Endothelial cell of umbilical vein (primary cell): ENCODE results near the gene CPTP. TPM values are rescaled to one million over a fixed set of nuclear protein-coding genes. Genes with fewer than 3 reads are reported as not detected.

Experiments
- BruUV-seq: library from RNA; stranded (reverse); fragments of 400-500 nt; replicated peaks from 2 replicates; lab custom pipeline; 2021; lab: Mats Ljungman, UMichigan
- CTCF ChIA-PET: fragments of 300-600, 350-600 bp; sonication (Branson Sonifier 250); formaldehyde crosslinking; loops from one replicate; lab custom pipeline; 2021; ENCODE audit warnings: antibody characterized with exemption, inconsistent platforms; lab: Charles Lee
- POLR2A ChIA-PET: fragments of 300-600, 350-600 bp; sonication (Branson Sonifier 250); formaldehyde crosslinking; loops from one replicate; lab custom pipeline; 2021; ENCODE audit warnings: antibody characterized with exemption, inconsistent platforms; lab: Charles Lee
- DNase-seq: peaks from one replicate; pipeline ENCODE4 v3.0.0-alpha.2; 2011; ENCODE audit warnings: low read depth, low spot score
- FAIRE-seq: peaks from 2 replicates; lab custom pipeline; 2011; peaks lifted over from hg19 to GRCh38; lab: Jason Lieb, UNC
- H2AFZ ChIP-seq: 2 replicates; pipeline ENCODE4 v1.6.0; 2012; ENCODE audit warnings: low read depth, low read length, control low read depth, inconsistent platforms
- H3K27ac ChIP-seq: 2 replicates; pipeline ENCODE4 v1.5.1; 2011; ENCODE audit warnings: low read depth, mild to moderate bottlenecking, control low read depth, low read length, moderate library complexity; ENCODE audit not compliant: insufficient read depth
- H3K27me3 ChIP-seq, 2 experiments: 2 replicates each; pipeline versions ENCODE4 v1.6.0 to v1.6.1; 2011; ENCODE audit warnings: low read length in 2 of 2, mixed read lengths in 1 of 2; ENCODE audit not compliant: control insufficient read depth in 2 of 2, insufficient read depth in 2 of 2
- H3K36me3 ChIP-seq, 2 experiments: 2 replicates in 1 of 2; 3 replicates in 1 of 2; pipeline ENCODE4 v1.5.1; 2011; ENCODE audit warnings: low read length in 2 of 2, mild to moderate bottlenecking in 1 of 2, moderate library complexity in 1 of 2; ENCODE audit not compliant: control insufficient read depth in 2 of 2, insufficient read depth in 2 of 2; ENCODE audit errors: extremely low read depth in 1 of 2
- H3K4me1 ChIP-seq: 3 replicates; pipeline ENCODE4 v1.5.1; 2011; ENCODE audit warnings: mild to moderate bottlenecking, low read length; ENCODE audit not compliant: control insufficient read depth, insufficient read depth; ENCODE audit errors: extremely low read depth
- H3K4me2 ChIP-seq: 2 replicates; pipeline ENCODE4 v1.6.1; 2011; ENCODE audit warnings: low read length, control low read depth, mixed read lengths; ENCODE audit not compliant: insufficient read depth
- H3K4me3 ChIP-seq, 3 experiments: fragments of 200-600 bp in 1 of 3; sonication (generic), shearing (Covaris generic) in 1 of 3; replicated peaks in 1 of 3; 2 replicates each; pipeline ENCODE4 v1.5.1; 2011 to 2016; ENCODE audit warnings: control low read depth in 3 of 3, low read length in 3 of 3, mild to moderate bottlenecking in 2 of 3, inconsistent platforms in 1 of 3, low read depth in 1 of 3, moderate library complexity in 1 of 3; ENCODE audit not compliant: insufficient read depth in 1 of 3
- H3K79me2 ChIP-seq: 2 replicates; pipeline ENCODE4 v1.6.0; 2012; ENCODE audit warnings: low read length, inconsistent platforms; ENCODE audit not compliant: control insufficient read depth, insufficient read depth
- H3K9ac ChIP-seq: replicated peaks from 2 replicates; pipeline ENCODE3; 2011; ENCODE audit warnings: low read length, control low read depth; ENCODE audit not compliant: insufficient read depth; ENCODE audit errors: extremely low read depth
- H3K9me1 ChIP-seq: replicated peaks from 3 replicates; pipeline ENCODE4 v1.6.0; 2011; ENCODE audit warnings: mild to moderate bottlenecking, low read length; ENCODE audit not compliant: control insufficient read depth, insufficient read depth; ENCODE audit errors: extremely low read depth
- H3K9me3 ChIP-seq: replicated peaks from 2 replicates; pipeline ENCODE4 v1.5.1; 2012; ENCODE audit warnings: low read length, inconsistent platforms; ENCODE audit not compliant: control insufficient read depth, insufficient read depth
- H4K20me1 ChIP-seq: replicated peaks from 2 replicates; pipeline ENCODE3; 2011; ENCODE audit warnings: mild to moderate bottlenecking, low read length; ENCODE audit not compliant: control insufficient read depth, insufficient read depth; ENCODE audit errors: extremely low read depth
- CTCF ChIP-seq, 2 donors: IDR thresholded peaks; 1 replicate in 1 of 2; 2 replicates in 1 of 2; pipeline ENCODE4 v1.5.1; 2011; ENCODE audit warnings: low read length in 2 of 2, mild to moderate bottlenecking in 2 of 2, moderate library complexity in 2 of 2, control low read depth in 1 of 2, inconsistent platforms in 1 of 2, low read depth in 1 of 2; ENCODE audit not compliant: insufficient read depth in 1 of 2; ENCODE audit errors: extremely low read depth in 1 of 2
- EZH2 ChIP-seq: IDR thresholded peaks from 2 replicates; pipeline ENCODE4 v1.6.1; 2012; ENCODE audit warnings: borderline replicate concordance, low read depth, mild to moderate bottlenecking, moderate library complexity, low read length, inconsistent platforms; ENCODE audit not compliant: severe bottlenecking
- FOS ChIP-seq: IDR thresholded peaks from 2 replicates; pipeline ENCODE4 v1.6.1; 2011; ENCODE audit warnings: mild to moderate bottlenecking, low read length, moderate library complexity, borderline replicate concordance; ENCODE audit not compliant: insufficient read depth
- GATA2 ChIP-seq: IDR thresholded peaks from 2 replicates; pipeline ENCODE4 v1.7.0; 2011; ENCODE audit warnings: low read depth, mild to moderate bottlenecking, moderate library complexity, mixed read lengths, low read length; ENCODE audit not compliant: insufficient read length, insufficient read depth
- JUN ChIP-seq: IDR thresholded peaks from 2 replicates; pipeline ENCODE4 v1.6.1; 2011; ENCODE audit warnings: borderline replicate concordance, low read depth; ENCODE audit not compliant: insufficient read length, insufficient read depth
- MAX ChIP-seq: IDR thresholded peaks from 2 replicates; pipeline ENCODE4 v1.6.1; 2011; ENCODE audit not compliant: insufficient read depth, insufficient read length
- MYC ChIP-seq: IDR thresholded peaks from one replicate; pipeline ENCODE4 v1.6.1; 2011; ENCODE audit warnings: mild to moderate bottlenecking, low read depth, low read length
- POLR2A ChIP-seq: IDR thresholded peaks from 2 replicates; pipeline ENCODE4 v1.6.1; 2012; ENCODE audit warnings: low read depth, mild to moderate bottlenecking, control low read depth, low read length
- POLR2AphosphoS5 ChIP-seq: IDR thresholded peaks from 2 replicates; pipeline ENCODE4 v1.6.1; 2012; ENCODE audit warnings: low read depth, mild to moderate bottlenecking, control low read depth, low read length, moderate library complexity; ENCODE audit not compliant: insufficient read depth
- dilution Hi-C: fragments of 300-500 bp; cut with MboI; formaldehyde crosslinking; loops from one replicate; pipeline ENCODE4 v1.15.0; 2019; ENCODE audit warnings: low sequenced_read_pairs; ENCODE audit not compliant: extremely low pct_ligation_motif_present
- intact Hi-C: fragments of 100-400 bp; cut with micrococcal nuclease; formaldehyde crosslinking; loops from one replicate; pipeline ENCODE4 v1.10.0; 2022
- polyA plus RNA-seq, 4 experiments: library from polyadenylated mRNA; depleted of rRNA in 3 of 4; stranded (reverse) in 3 of 4; unstranded in 1 of 4; fragments of >200 nt; gene quantifications; 2 replicates each; pipeline versions ENCODE4 v1.2.1 to v1.2.3, GENCODE V29; 2011 to 2012; ENCODE audit warnings: missing spikeins in 1 of 4
- total RNA-seq: library from RNA; stranded (reverse); gene quantifications from 2 replicates; pipeline ENCODE4 v1.2.3, GENCODE V29; 2021

CPTP gene
- total and polyA plus RNA-seq, 2 donors (not counting 3 experiments of a cell fraction or from before 2014, with no cell fraction given), result 20.9 to 29.5 TPM

- no peak for FAIRE-seq
- Histone ChIP-seq H3K27me3 (no peaks in the 10 kb centered on the region), H3K9ac (no peak overlapping the region), H3K36me3 (peaks cover 0 to 7% of the 10 kb centered on the region in 2 experiments), H3K79me2 (peaks cover 54% of the 10 kb centered on the region), H3K9me3 (no peaks in the 10 kb centered on the region), H2AFZ (no peak overlapping the region), H3K4me1 (peaks cover 13% of the 10 kb centered on the region), H4K20me1 (peaks cover 5% of the 10 kb centered on the region), H3K4me3 (no peak overlapping the region), H3K27ac (no peak overlapping the region), H3K9me1 (no peaks in the 10 kb centered on the region), H3K4me2 (no peak overlapping the region)
- dilution Hi-C loops, result no loop called here
- intact Hi-C loops, result no loop called here
- DNase-seq, result no peak
- POLR2A ChIA-PET, result no interaction called here
- TF ChIP-seq JUN (no peak), CTCF (IDR thresholded peaks at IDR 0.05; ENCODE audit: extremely low read depth in 1 of 2, insufficient read depth in 1 of 2, low read depth in 1 of 2, low read length in 2 of 2) (no peak), POLR2A (no peak), POLR2AphosphoS5 (no peak), GATA2 (no peak)
- no TSS peak for BruUV-seq
- CTCF ChIA-PET, result interaction anchor here (0.6 kb wide), 1 partner anchor 130 kb away, joined by 3 read pairs; no protein-coding TSS in a partner anchor
Measured at GRCh38 chr1:1321477-1321876, 3.1 kb upstream of the CPTP start.

GRCh38 chr1:1322418-1322817 is 2.2 kb upstream of the CPTP start:
- Histone ChIP-seq H3K9me3 (no peaks in the 10 kb centered on the region), H4K20me1 (peaks cover 5% of the 10 kb centered on the region), H3K27ac (no peak overlapping the region), H2AFZ (no peak overlapping the region), H3K27me3 (no peaks in the 10 kb centered on the region), H3K4me1 (peaks cover 13% of the 10 kb centered on the region), H3K36me3 (peaks cover 0 to 9% of the 10 kb centered on the region in 2 experiments), H3K79me2 (peaks cover 54% of the 10 kb centered on the region), H3K9ac (no peak overlapping the region), H3K4me3 (no peak overlapping the region), H3K4me2 (no peak overlapping the region), H3K9me1 (no peaks in the 10 kb centered on the region)
- no TSS peak for BruUV-seq
- CTCF ChIA-PET, result no interaction called here
- no peak for DNase-seq
- TF ChIP-seq CTCF (IDR thresholded peaks at IDR 0.05; ENCODE audit: extremely low read depth in 1 of 2, insufficient read depth in 1 of 2, low read depth in 1 of 2, low read length in 2 of 2) (no peak), POLR2A (no peak), MYC (no peak), EZH2 (no peak), MAX (no peak), GATA2 (no peak), FOS (no peak), JUN (no peak), POLR2AphosphoS5 (no peak)
- POLR2A ChIA-PET, result no interaction called here
- dilution Hi-C loops (no loop called here), intact Hi-C loops (no loop called here)
- no peak for FAIRE-seq
